ENCODE measurements around the gene PCSK6.

PCSK6 gene

DNA sequence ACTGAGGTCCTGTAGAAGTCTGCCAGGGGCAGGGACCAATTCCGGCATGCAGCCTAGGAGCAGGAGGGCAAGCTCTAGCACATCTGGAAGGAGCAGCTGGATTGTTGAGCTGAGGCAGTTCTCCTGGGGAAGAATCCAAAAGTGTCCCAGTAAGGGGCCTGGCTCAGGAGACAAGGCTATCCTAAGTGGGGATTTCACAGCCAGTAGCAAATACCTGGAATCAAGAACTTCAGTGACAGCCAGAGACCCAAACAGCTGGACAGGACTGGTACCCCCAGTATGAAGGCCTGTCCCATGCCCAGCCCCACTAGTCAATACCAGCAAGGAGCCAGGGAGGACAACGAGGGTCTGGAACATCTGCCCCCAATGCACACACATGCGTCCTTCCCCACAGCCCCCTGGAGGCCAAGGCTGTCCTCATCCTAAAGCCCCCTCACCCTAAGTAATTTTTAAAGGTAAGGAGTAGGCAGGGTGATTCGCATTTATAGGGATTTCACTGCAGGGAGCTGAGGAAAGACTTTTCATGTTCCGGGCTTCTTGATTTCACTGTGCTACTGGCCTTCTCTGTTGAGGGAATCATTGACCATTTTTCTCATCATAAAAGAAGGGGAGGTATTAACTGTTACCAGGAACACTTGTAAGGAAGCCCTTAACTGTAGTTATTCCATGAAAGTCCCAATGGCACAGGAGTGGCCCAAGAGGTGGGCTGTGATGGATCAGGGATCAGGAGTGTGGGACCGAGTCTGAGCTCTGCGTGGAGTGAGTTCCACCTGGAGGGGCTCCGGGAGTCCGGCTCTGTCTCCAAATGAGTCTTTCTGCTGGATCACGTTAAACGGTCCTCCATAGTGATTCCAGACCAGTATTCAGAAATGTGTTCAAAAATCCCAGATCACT lies 235.1 kb downstream of the PCSK6 start:
- TF ChIP-seq, protein P1, sequence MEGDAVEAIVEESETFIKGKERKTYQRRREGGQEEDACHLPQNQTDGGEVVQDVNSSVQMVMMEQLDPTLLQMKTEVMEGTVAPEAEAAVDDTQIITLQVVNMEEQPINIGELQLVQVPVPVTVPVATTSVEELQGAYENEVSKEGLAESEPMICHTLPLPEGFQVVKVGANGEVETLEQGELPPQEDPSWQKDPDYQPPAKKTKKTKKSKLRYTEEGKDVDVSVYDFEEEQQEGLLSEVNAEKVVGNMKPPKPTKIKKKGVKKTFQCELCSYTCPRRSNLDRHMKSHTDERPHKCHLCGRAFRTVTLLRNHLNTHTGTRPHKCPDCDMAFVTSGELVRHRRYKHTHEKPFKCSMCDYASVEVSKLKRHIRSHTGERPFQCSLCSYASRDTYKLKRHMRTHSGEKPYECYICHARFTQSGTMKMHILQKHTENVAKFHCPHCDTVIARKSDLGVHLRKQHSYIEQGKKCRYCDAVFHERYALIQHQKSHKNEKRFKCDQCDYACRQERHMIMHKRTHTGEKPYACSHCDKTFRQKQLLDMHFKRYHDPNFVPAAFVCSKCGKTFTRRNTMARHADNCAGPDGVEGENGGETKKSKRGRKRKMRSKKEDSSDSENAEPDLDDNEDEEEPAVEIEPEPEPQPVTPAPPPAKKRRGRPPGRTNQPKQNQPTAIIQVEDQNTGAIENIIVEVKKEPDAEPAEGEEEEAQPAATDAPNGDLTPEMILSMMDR (IDR thresholded peaks at IDR 0.05; ENCODE audit: insufficient read depth, low read length, missing control alignments) = no peak
- ChIA-PET POLR2A (no interaction called here), CTCF (interaction anchor here (0.7 to 11.9 kb wide), 10 partner anchors 8 to 337 kb away, joined by 3 to 278 read pairs (median 4); no protein-coding TSS in a partner anchor)
- no peak overlapping the region for H3K4me3 ChIP-seq (ENCODE audit: low read depth, low read length)
- DNase-seq (ENCODE audit: low read depth, low spot score) = no peak

All from AG04449 (cell line).